PC-3 (cell line): ENCODE data around the gene ORAI2.

ENCODE experiments used
- CTCF ChIP-seq: fragments of 300-600 bp; sonication (generic); conservative IDR thresholded peaks from 2 replicates; pipeline ENCODE4 v1.5.1; 2017; ENCODE audit warnings: antibody characterized with exemption, low read depth, mild to moderate bottlenecking, low read length
- EZH2 ChIP-seq: fragments of 300-600 bp; sonication (generic); IDR thresholded peaks from one replicate; pipeline ENCODE4 v1.6.1; 2017; ENCODE audit warnings: antibody characterized with exemption, mild to moderate bottlenecking, low read length; ENCODE audit not compliant: unreplicated experiment

DNA sequence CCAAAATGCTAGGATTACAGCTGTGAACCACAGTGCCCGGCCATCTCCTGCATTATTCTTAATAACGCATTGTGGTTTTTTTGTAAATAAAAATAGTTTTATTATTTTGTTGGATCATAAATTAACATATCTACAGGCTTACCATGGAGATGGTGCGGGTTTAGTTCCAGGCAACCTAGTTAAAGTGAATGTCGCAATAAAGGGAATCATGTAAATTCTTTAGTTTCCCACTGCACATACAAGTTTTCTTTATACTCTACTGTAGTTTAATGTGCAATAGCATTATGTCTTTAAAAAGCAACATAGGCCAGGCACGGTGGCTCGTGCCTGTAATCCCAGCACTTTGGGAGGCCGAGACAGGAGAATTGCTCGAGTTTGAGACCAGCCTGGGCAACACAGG lies 34.8 kb upstream of the ORAI2 start:
- TF ChIP-seq EZH2: no peak
- TF ChIP-seq CTCF: no peak
